Adrenal gland (tissue), 12 donors: ENCODE data around the gene SH3RF1. TPM values are rescaled to one million over a fixed set of nuclear protein-coding genes. Genes with fewer than 3 reads are reported as not detected.

Source experiments
- DNase-seq, 7 donors: peaks; one replicate each; pipeline ENCODE4 v3.0.0-alpha.2; 2019 to 2020
- H3K27ac ChIP-seq, 5 donors: fragments of 200-600 bp; sonication (generic) in 4 of 5; 1 replicate in 3 of 5; 2 replicates in 2 of 5; pipeline versions ENCODE4 v1.5.1 to v1.8.0; 2016 to 2020; ENCODE audit warnings: mild to moderate bottlenecking in 1 of 5
- H3K27me3 ChIP-seq: fragments of 200-600 bp; 2 replicates; pipeline ENCODE4 v1.8.0; 2021
- H3K36me3 ChIP-seq, 2 donors: fragments of 200-600 bp; replicated peaks in 1 of 2; 1 replicate in 1 of 2; 2 replicates in 1 of 2; pipeline versions ENCODE4 v1.5.1 to v1.8.0; 2018 to 2022
- H3K4me1 ChIP-seq, 2 donors: fragments of 200-600 bp; replicated peaks in 1 of 2; 1 replicate in 1 of 2; 2 replicates in 1 of 2; pipeline versions ENCODE4 v1.5.1 to v1.8.0; 2018 to 2021
- H3K4me3 ChIP-seq, 4 donors: fragments of 200-600 bp; sonication (generic) in 3 of 4; one replicate each; pipeline ENCODE4 v1.5.1; 2016 to 2018
- H3K9me3 ChIP-seq, 3 donors: fragments of 200-600 bp; sonication (generic) in 1 of 3; replicated peaks in 1 of 3; 1 replicate in 2 of 3; 2 replicates in 1 of 3; pipeline versions ENCODE4 v1.5.1 to v1.8.0; 2016 to 2021
- CTCF ChIP-seq, 6 experiments: fragments of 450-650 bp in 4 of 6; fragments of 200-600 bp in 2 of 6; sonication (generic) in 1 of 6; IDR thresholded peaks; 1 replicate in 5 of 6; 2 replicates in 1 of 6; pipeline versions ENCODE4 v1.5.1 to v1.8.0; 2016 to 2021; ENCODE audit warnings: antibody characterized with exemption in 6 of 6, mild to moderate bottlenecking in 2 of 6, moderate library complexity in 1 of 6
- POLR2A ChIP-seq, 2 donors: fragments of 450-650 bp; IDR thresholded peaks; one replicate each; pipeline ENCODE4 v1.6.1; 2017; ENCODE audit warnings: antibody characterized with exemption in 2 of 2, mild to moderate bottlenecking in 2 of 2, moderate library complexity in 1 of 2
- WGBS, 4 donors: extraction: QIAGEN DNeasy Blood & Tissue Kit in 2 of 4; methylation state at CpG; one replicate each; pipeline versions ENCODE4 v1.1.5 to v1.1.7; 2013 to 2017; 5-methylcytosine and 5-hydroxymethylcytosine counted together
- intact Hi-C, 2 donors: fragments of 100-400 bp; cut with DNase I; formaldehyde crosslinking; loops; one replicate each; pipeline versions ENCODE4 v1.14.1 to v1.15.0; 2022 to 2023
- polyA plus RNA-seq, 3 donors: library from polyadenylated mRNA; stranded (reverse); fragments of 200-250 nt in 2 of 3; fragments of 350-450 nt in 1 of 3; fragmentation: Illumina TruSeq in 1 of 3; extraction: RNeasy Lipid Tissue Mini Kit (QIAGEN cat#74804) in 1 of 3; gene quantifications; one replicate each; pipeline ENCODE4 v1.2.3, GENCODE V29; 2013 to 2014
- total RNA-seq, 9 donors: library from RNA; depleted of rRNA in 4 of 9; stranded (reverse); fragments of >200 nt in 4 of 9; fragments of 120-200 nt in 1 of 9; fragmentation: NEBNext Ultra II Directional in 1 of 9; extraction: Animal tissue kit (Norgen Biotek cat#: 25700) in 1 of 9; gene quantifications; one replicate each; pipeline versions ENCODE4 v1.1.0 to v1.2.4, GENCODE V29; 2013 to 2023
- donor health status: healthy with polysubstance abuse.
- donor health status: Bipolar disorder and iron deficiency.
- donor health status: DM: yes; HTN: yes; CAD: no.
- donor health status: DM: no; HTN: no; CAD: no.
- donor health status: DM: no; HTN: no; CAD: no.
- donor health status: DM: yes; HTN: yes; CAD: no.

The SH3RF1 gene
- total and polyA plus RNA-seq, 12 donors = 1.8 to 19.3 (median 8.6) TPM

- 86 to 95% (median 92%) methylated on average over 4 of the region's 4 CpGs for WGBS, 4 donors
- no peaks in the 10 kb centered on the region for H3K36me3 ChIP-seq
- DNase-seq = no peak
- H3K27me3 ChIP-seq = no peaks in the 10 kb centered on the region
- H3K9me3 ChIP-seq = no peaks in the 10 kb centered on the region
- intact Hi-C loops = no loop called here
- H3K4me1 ChIP-seq = no peaks in the 10 kb centered on the region
- H3K27ac ChIP-seq = no peak overlapping the region
- no peak overlapping the region for H3K4me3 ChIP-seq
- TF ChIP-seq CTCF (IDR thresholded peaks at IDR 0.05) = no peak
- TF ChIP-seq POLR2A (IDR thresholded peaks at IDR 0.05) = no peak
Observed at GRCh38 chr4:169096221-169096620, 174.5 kb downstream of the SH3RF1 start.

GRCh38 chr4:169094656-169095231 is 176.0 kb downstream of the SH3RF1 start:
- Histone ChIP-seq H3K36me3 (no peaks in the 10 kb centered on the region), H3K9me3 (no peaks in the 10 kb centered on the region), H3K27ac (no peak overlapping the region), H3K4me1 (no peaks in the 10 kb centered on the region), H3K4me3 (no peak overlapping the region), H3K27me3 (no peaks in the 10 kb centered on the region)
- TF ChIP-seq POLR2A (IDR thresholded peaks at IDR 0.05) (no peak), CTCF (IDR thresholded peaks at IDR 0.05) (no peak)
- 72 to 93% (median 88%) methylated on average over 4 of the region's 4 CpGs for WGBS, 4 donors
- intact Hi-C loops = no loop called here
- no peak for DNase-seq

GRCh38 chr4:169092889-169093522 is 177.8 kb downstream of the SH3RF1 start:
- 91 to 99% (median 95%) methylated on average over 3 of the region's 3 CpGs for WGBS, 4 donors
- H3K9me3 ChIP-seq = no peaks in the 10 kb centered on the region
- no peaks in the 10 kb centered on the region for H3K36me3 ChIP-seq
- no peak for DNase-seq
- no peaks in the 10 kb centered on the region for H3K27me3 ChIP-seq
- no peaks in the 10 kb centered on the region for H3K4me1 ChIP-seq
- TF ChIP-seq CTCF (IDR thresholded peaks at IDR 0.05) = no peak
- no peak for TF ChIP-seq POLR2A (IDR thresholded peaks at IDR 0.05)
- H3K4me3 ChIP-seq = no peak overlapping the region
- H3K27ac ChIP-seq = no peak overlapping the region
- intact Hi-C loops = no loop called here

- WGBS, 4 donors = 90 to 96% (median 92%) methylated on average over 5 of the region's 5 CpGs
- no peak overlapping the region for H3K27ac ChIP-seq
- no peaks in the 10 kb centered on the region for H3K27me3 ChIP-seq
- no peaks in the 10 kb centered on the region for H3K36me3 ChIP-seq
- intact Hi-C loops = no loop called here
- no peak for TF ChIP-seq POLR2A (IDR thresholded peaks at IDR 0.05)
- TF ChIP-seq CTCF (IDR thresholded peaks at IDR 0.05) = no peak
- no peak for DNase-seq
- H3K9me3 ChIP-seq = no peaks in the 10 kb centered on the region
- no peaks in the 10 kb centered on the region for H3K4me1 ChIP-seq
- H3K4me3 ChIP-seq = no peak overlapping the region
Observed at GRCh38 chr4:169090484-169091215, 180.1 kb downstream of the SH3RF1 start.
